Upper lobe of left lung (tissue), 4 donors: ENCODE measurements around the gene KCNMB4.

Experiments
- EP300 ChIP-seq, 4 donors: sonication (generic); formaldehyde crosslinking; IDR thresholded peaks; one replicate each; pipeline ENCODE4 v1.5.1; 2017; ENCODE audit warnings: antibody characterized with exemption in 4 of 4, control low read depth in 2 of 4
- POLR2AphosphoS5 ChIP-seq, 2 donors: sonication (generic); formaldehyde crosslinking; IDR thresholded peaks; one replicate each; pipeline ENCODE4 v1.5.1; 2017; ENCODE audit warnings: antibody characterized with exemption in 2 of 2
- TF ChIP-seq, protein P1 (sequence below), 6 experiments: fragments of 450-650 bp in 4 of 6; fragments of 200-600 bp in 2 of 6; sonication (generic) in 2 of 6; IDR thresholded peaks; one replicate each; pipeline ENCODE4 v1.5.1; 2016 to 2019; ENCODE audit warnings: antibody characterized with exemption in 6 of 6

DNA sequence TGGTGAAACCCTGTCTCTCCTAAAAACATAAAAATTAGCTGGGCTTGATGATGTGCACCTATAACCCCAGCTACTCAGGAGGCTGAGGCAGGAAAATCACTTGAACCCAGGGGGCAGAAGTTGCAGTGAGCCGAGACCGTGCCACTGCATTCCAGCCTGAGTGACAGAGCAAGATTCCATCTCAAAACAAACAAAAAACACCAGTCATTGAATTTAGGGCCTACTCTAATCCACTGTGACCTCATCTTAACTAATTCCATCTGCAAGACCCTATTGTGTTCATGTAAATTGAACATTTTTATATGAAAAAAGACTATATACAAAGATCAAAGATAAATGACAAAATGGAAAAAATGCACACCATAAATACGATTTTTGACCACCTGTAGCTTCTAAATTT is 17.8 kb downstream of the KCNMB4 start:
- TF ChIP-seq, protein P1, sequence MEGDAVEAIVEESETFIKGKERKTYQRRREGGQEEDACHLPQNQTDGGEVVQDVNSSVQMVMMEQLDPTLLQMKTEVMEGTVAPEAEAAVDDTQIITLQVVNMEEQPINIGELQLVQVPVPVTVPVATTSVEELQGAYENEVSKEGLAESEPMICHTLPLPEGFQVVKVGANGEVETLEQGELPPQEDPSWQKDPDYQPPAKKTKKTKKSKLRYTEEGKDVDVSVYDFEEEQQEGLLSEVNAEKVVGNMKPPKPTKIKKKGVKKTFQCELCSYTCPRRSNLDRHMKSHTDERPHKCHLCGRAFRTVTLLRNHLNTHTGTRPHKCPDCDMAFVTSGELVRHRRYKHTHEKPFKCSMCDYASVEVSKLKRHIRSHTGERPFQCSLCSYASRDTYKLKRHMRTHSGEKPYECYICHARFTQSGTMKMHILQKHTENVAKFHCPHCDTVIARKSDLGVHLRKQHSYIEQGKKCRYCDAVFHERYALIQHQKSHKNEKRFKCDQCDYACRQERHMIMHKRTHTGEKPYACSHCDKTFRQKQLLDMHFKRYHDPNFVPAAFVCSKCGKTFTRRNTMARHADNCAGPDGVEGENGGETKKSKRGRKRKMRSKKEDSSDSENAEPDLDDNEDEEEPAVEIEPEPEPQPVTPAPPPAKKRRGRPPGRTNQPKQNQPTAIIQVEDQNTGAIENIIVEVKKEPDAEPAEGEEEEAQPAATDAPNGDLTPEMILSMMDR (IDR thresholded peaks at IDR 0.05): no peak
- TF ChIP-seq POLR2AphosphoS5 (IDR thresholded peaks at IDR 0.05) (no peak), EP300 (IDR thresholded peaks at IDR 0.05) (no peak)
